Neural cell (in vitro differentiated cells): Measurements from ENCODE around the gene CEBPA. TPM values are rescaled to one million over a fixed set of nuclear protein-coding genes. Genes with fewer than 3 reads are reported as not detected.

Source experiments
- H2AFZ ChIP-seq: fragments of 200-600, 300-800 bp; sonication (generic), shearing (Covaris generic); 2 replicates; pipeline ENCODE4 v1.6.0; 2014; ENCODE audit warnings: low read depth, mild to moderate bottlenecking, antibody characterized with exemption, low read length, moderate library complexity
- H3F3A ChIP-seq: fragments of 200-600 bp; shearing (Covaris generic); 2 replicates; pipeline ENCODE4 v1.6.1; 2016; ENCODE audit warnings: mild to moderate bottlenecking, moderate library complexity, mixed read lengths, antibody characterized with exemption, low read length; ENCODE audit not compliant: insufficient read depth, poor library complexity, severe bottlenecking
- H3K27ac ChIP-seq: fragments of 200-600, 300-800 bp; sonication (generic), shearing (Covaris generic); 2 replicates; pipeline ENCODE4 v1.5.1; 2014; ENCODE audit warnings: mild to moderate bottlenecking, low read length, moderate library complexity
- H3K27me3 ChIP-seq: fragments of 300-800, 200-600 bp; sonication (generic), shearing (Covaris generic); 2 replicates; pipeline ENCODE4 v1.6.0; 2014; ENCODE audit warnings: mild to moderate bottlenecking, low read depth, low read length, moderate library complexity; ENCODE audit not compliant: insufficient read depth
- H3K36me3 ChIP-seq: fragments of 300-800, 200-600 bp; sonication (generic), shearing (Covaris generic); 2 replicates; pipeline ENCODE4 v1.5.1; 2014; ENCODE audit warnings: mild to moderate bottlenecking, antibody characterized with exemption, low read length, moderate library complexity; ENCODE audit not compliant: insufficient read depth
- H3K4me2 ChIP-seq: fragments of 300-800, 200-600 bp; sonication (generic), shearing (Covaris generic); 2 replicates; pipeline ENCODE4 v1.6.0; 2014; ENCODE audit warnings: mild to moderate bottlenecking, low read length
- H3K4me3 ChIP-seq: fragments of 300-800, 200-600 bp; sonication (generic), shearing (Covaris generic); 2 replicates; pipeline ENCODE4 v1.5.1; 2014; ENCODE audit warnings: mild to moderate bottlenecking, low read length, moderate library complexity
- H3K79me2 ChIP-seq: fragments of 200-600 bp; shearing (Covaris generic); replicated peaks from 2 replicates; pipeline ENCODE4 v1.6.0; 2014; ENCODE audit warnings: mild to moderate bottlenecking, low read length, moderate library complexity; ENCODE audit not compliant: insufficient read depth
- H3K9ac ChIP-seq: fragments of 300-800, 200-600 bp; sonication (generic), shearing (Covaris generic); 2 replicates; pipeline ENCODE4 v1.6.1; 2016; ENCODE audit warnings: mild to moderate bottlenecking, low read length, mixed read lengths
- H3K9me2 ChIP-seq: fragments of 200-600 bp; shearing (Covaris generic); 2 replicates; pipeline ENCODE4 v1.6.1; 2016; ENCODE audit warnings: mild to moderate bottlenecking, low read length, mixed read lengths; ENCODE audit not compliant: insufficient read depth
- H3K9me3 ChIP-seq: fragments of 200-600, 300-800 bp; sonication (generic), shearing (Covaris generic); 2 replicates; pipeline ENCODE4 v1.6.1; 2016; ENCODE audit warnings: mild to moderate bottlenecking, mixed run types, low read length, moderate library complexity, mixed read lengths
- H4K20me1 ChIP-seq: fragments of 200-600 bp; shearing (Covaris generic); 2 replicates; pipeline ENCODE4 v1.6.1; 2016; ENCODE audit warnings: mild to moderate bottlenecking, mixed run types; ENCODE audit not compliant: insufficient read depth
- EZH2 ChIP-seq: fragments of 200-600, 300-800 bp; shearing (Covaris generic), sonication (generic); IDR thresholded peaks from 2 replicates; pipeline ENCODE4 v1.6.1; 2014; ENCODE audit warnings: antibody characterized with exemption, low read length, borderline replicate concordance, mild to moderate bottlenecking; ENCODE audit not compliant: insufficient read depth, poor library complexity, severe bottlenecking
- MXI1 ChIP-seq: fragments of 450-650 bp; conservative IDR thresholded peaks from 2 replicates; pipeline ENCODE4 v1.6.1; 2014; ENCODE audit warnings: antibody characterized with exemption, mild to moderate bottlenecking; ENCODE audit not compliant: poor library complexity, severe bottlenecking
- POLR2AphosphoS5 ChIP-seq: IDR thresholded peaks from 2 replicates; pipeline ENCODE4 v1.6.1; 2012
- RAD21 ChIP-seq: fragments of 450-650 bp; conservative IDR thresholded peaks from 2 replicates; pipeline ENCODE4 v1.6.1; 2014; ENCODE audit warnings: antibody characterized with exemption, mild to moderate bottlenecking, moderate library complexity
- SMC3 ChIP-seq: fragments of 450-650 bp; conservative IDR thresholded peaks from 2 replicates; pipeline ENCODE4 v1.6.1; 2014; ENCODE audit warnings: antibody characterized with exemption, mild to moderate bottlenecking, moderate library complexity; ENCODE audit not compliant: poor library complexity
- polyA plus RNA-seq: library from polyadenylated mRNA; depleted of rRNA; stranded (reverse); fragments of >200 nt; gene quantifications from 2 replicates; pipeline ENCODE4 v1.2.3, GENCODE V29; 2014
- TF ChIP-seq, protein P1 (sequence below): IDR thresholded peaks from 2 replicates; pipeline ENCODE4 v1.6.1; 2012; ENCODE audit warnings: borderline replicate concordance

CEBPA gene
- polyA plus RNA-seq, 1 donor from 2014 or later: 2.6 TPM

DNA sequence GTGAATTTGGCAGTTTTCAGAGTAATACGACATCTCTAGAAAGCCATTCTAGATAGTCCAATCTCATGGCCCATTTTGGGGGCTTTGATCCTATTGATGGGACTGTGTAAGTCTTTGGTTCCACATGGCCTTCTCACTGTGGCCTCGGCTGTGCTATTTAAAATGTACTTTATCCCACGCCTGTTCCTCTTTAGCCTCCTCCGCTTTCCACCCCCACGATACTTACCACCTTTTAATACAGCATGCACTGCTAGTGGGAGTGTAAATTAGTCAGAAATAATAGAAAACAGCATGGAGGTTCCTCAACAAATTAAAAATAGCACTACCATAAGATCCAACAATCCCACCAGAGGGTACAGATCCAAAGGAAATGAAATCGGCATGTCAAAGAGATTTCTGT is 42.8 kb upstream of the CEBPA start:
- H3K4me2 ChIP-seq: no peak overlapping the region
- no peak overlapping the region for H3K4me3 ChIP-seq
- H3K27ac ChIP-seq: no peak overlapping the region
- TF ChIP-seq, protein P1, sequence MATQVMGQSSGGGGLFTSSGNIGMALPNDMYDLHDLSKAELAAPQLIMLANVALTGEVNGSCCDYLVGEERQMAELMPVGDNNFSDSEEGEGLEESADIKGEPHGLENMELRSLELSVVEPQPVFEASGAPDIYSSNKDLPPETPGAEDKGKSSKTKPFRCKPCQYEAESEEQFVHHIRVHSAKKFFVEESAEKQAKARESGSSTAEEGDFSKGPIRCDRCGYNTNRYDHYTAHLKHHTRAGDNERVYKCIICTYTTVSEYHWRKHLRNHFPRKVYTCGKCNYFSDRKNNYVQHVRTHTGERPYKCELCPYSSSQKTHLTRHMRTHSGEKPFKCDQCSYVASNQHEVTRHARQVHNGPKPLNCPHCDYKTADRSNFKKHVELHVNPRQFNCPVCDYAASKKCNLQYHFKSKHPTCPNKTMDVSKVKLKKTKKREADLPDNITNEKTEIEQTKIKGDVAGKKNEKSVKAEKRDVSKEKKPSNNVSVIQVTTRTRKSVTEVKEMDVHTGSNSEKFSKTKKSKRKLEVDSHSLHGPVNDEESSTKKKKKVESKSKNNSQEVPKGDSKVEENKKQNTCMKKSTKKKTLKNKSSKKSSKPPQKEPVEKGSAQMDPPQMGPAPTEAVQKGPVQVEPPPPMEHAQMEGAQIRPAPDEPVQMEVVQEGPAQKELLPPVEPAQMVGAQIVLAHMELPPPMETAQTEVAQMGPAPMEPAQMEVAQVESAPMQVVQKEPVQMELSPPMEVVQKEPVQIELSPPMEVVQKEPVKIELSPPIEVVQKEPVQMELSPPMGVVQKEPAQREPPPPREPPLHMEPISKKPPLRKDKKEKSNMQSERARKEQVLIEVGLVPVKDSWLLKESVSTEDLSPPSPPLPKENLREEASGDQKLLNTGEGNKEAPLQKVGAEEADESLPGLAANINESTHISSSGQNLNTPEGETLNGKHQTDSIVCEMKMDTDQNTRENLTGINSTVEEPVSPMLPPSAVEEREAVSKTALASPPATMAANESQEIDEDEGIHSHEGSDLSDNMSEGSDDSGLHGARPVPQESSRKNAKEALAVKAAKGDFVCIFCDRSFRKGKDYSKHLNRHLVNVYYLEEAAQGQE: no peak
- TF ChIP-seq MXI1: no peak
- TF ChIP-seq SMC3: no peak
- TF ChIP-seq RAD21: no peak
- no peak for TF ChIP-seq POLR2AphosphoS5
- H3K9ac ChIP-seq: no peak overlapping the region
- no peaks in the 10 kb centered on the region for H4K20me1 ChIP-seq
- no peaks in the 10 kb centered on the region for H3F3A ChIP-seq
- H3K9me3 ChIP-seq: no peaks in the 10 kb centered on the region
- H3K79me2 ChIP-seq: no peaks in the 10 kb centered on the region
- no peak overlapping the region for H2AFZ ChIP-seq
- no peaks in the 10 kb centered on the region for H3K36me3 ChIP-seq
- H3K27me3 ChIP-seq: no peaks in the 10 kb centered on the region
- no peaks in the 10 kb centered on the region for H3K9me2 ChIP-seq

DNA sequence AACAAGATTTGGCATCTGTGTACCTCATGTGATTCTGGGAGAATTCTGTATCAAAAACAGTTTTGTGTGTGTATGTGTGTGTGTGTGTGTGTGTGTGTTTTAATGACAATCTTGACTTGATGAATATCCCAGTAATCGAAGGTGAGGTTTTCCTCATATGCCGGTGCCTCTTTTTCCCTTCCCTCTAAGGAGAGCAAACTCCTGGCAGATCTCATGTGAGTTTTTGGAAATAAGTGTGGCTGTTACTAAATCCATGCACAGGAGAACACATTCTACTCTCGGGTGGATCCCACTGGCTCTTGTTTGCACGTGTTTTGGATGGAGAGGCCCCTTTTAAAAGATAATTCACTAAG is 42.2 kb upstream of the CEBPA start:
- Histone ChIP-seq H2AFZ (no peak overlapping the region), H3K4me2 (peak overlapping the region; percentile 20)
- TF ChIP-seq, protein P1: peak; percentile 4
- TF ChIP-seq EZH2: no peak

More for the DNA sequence above, 42.2 kb upstream of the CEBPA start:
- H3K4me3 ChIP-seq: peak overlapping the region; percentile 41
- H3K9me2 ChIP-seq: no peaks in the 10 kb centered on the region
- no peaks in the 10 kb centered on the region for H4K20me1 ChIP-seq
- peak overlapping the region; percentile 14 for H3K27ac ChIP-seq
- H3K79me2 ChIP-seq: no peaks in the 10 kb centered on the region
- no peaks in the 10 kb centered on the region for H3K27me3 ChIP-seq
- no peaks in the 10 kb centered on the region for H3K9me3 ChIP-seq
- no peaks in the 10 kb centered on the region for H3F3A ChIP-seq
- no peaks in the 10 kb centered on the region for H3K36me3 ChIP-seq
- H3K9ac ChIP-seq: no peak overlapping the region
